Fibroblast of villous mesenchyme (primary cell): ENCODE data around the gene FAM117A. TPM values are rescaled to one million over a fixed set of nuclear protein-coding genes. Genes with fewer than 3 reads are reported as not detected.
A peak's percentile ranks its signal among the peaks of the same experiment; 100 is the strongest.

Source experiments
- DNase-seq: peaks from one replicate; pipeline ENCODE4 v3.0.0-alpha.2; 2010; ENCODE audit warnings: low read depth
- H3K4me3 ChIP-seq: 2 replicates; pipeline ENCODE4 v1.5.1; 2011; ENCODE audit warnings: low read depth, mild to moderate bottlenecking, low read length
- CTCF ChIP-seq: IDR thresholded peaks from 2 replicates; pipeline ENCODE4 v1.5.1; 2012; ENCODE audit warnings: low read depth, mild to moderate bottlenecking, low read length; ENCODE audit not compliant: insufficient read depth
- total RNA-seq: library from RNA; depleted of rRNA; stranded (reverse); fragments of >200 nt; gene quantifications from 2 replicates; pipeline ENCODE4 v1.2.3, GENCODE V29; 2012

Gene FAM117A
- total RNA-seq, 1 donor = 1.7 TPM

- no peak for TF ChIP-seq CTCF
- H3K4me3 ChIP-seq = no peak overlapping the region
- DNase-seq = no peak
Measured at GRCh38 chr17:49748791-49749190, 15.1 kb downstream of the FAM117A start.

GRCh38 chr17:49748223-49748622 is 15.7 kb downstream of the FAM117A start:
- no peak for TF ChIP-seq CTCF
- DNase-seq = no peak
- H3K4me3 ChIP-seq = no peak overlapping the region

- H3K4me3 ChIP-seq = no peak overlapping the region
- no peak for DNase-seq
- TF ChIP-seq CTCF = no peak
Measured at GRCh38 chr17:49747632-49748031, 16.3 kb downstream of the FAM117A start.

GRCh38 chr17:49746791-49747490 is 17.0 kb downstream of the FAM117A start:
- no peak overlapping the region for H3K4me3 ChIP-seq
- no peak for DNase-seq
- TF ChIP-seq CTCF = no peak

GRCh38 chr17:49745175-49746139 is 18.5 kb downstream of the FAM117A start:
- TF ChIP-seq CTCF = no peak
- H3K4me3 ChIP-seq = no peak overlapping the region
- no peak for DNase-seq

- no peak overlapping the region for H3K4me3 ChIP-seq
- no peak for TF ChIP-seq CTCF
- peak; percentile 61 for DNase-seq
Measured at GRCh38 chr17:49742166-49742638, 21.7 kb downstream of the FAM117A start.
